K562 (cell line): Measurements from ENCODE around the gene TMEM242. TPM values are rescaled to one million over a fixed set of nuclear protein-coding genes. Genes with fewer than 3 reads are reported as not detected.
A peak's percentile ranks its signal among the peaks of the same experiment; 100 is the strongest.

ENCODE experiments used
- ATAC-seq: fragments of 200-7000 bp; cut with Tn5 transposase; 3 replicates; pipeline ENCODE4 v1.9.1; 2020; ENCODE audit warnings: moderate library complexity
- BruUV-seq: library from RNA; stranded (reverse); fragments of 400-500 nt; replicated peaks from 2 replicates; lab custom pipeline; 2021; lab: Mats Ljungman, UMichigan
- CTCF ChIA-PET: fragments of 300-600 bp; formaldehyde crosslinking; extraction: SDS; loops from one replicate; lab custom pipeline; 2021; ENCODE audit warnings: low intra/inter-chr PET ratio; lab: Yijun Ruan, JAX
- POLR2A ChIA-PET: fragments of 300-600, 350-650 bp; sonication (Branson Sonifier 250); formaldehyde crosslinking; extraction: SDS; loops from one replicate; lab custom pipeline; 2021; ENCODE audit warnings: antibody characterized with exemption, inconsistent platforms; lab: Yijun Ruan, JAX
- DNase-seq, 4 experiments: peaks; one replicate each; pipeline versions ENCODE4 v3.0.0 to v3.0.0-alpha.2; 2011 to 2018; ENCODE audit warnings: low spot score in 3 of 4, mixed read lengths in 3 of 4; ENCODE audit errors: extremely low read depth in 1 of 4
- FAIRE-seq: peaks from 2 replicates; lab custom pipeline; 2011; peaks lifted over from hg19 to GRCh38; lab: Jason Lieb, UNC
- H2AFZ ChIP-seq: 2 replicates; pipeline ENCODE4 v1.6.0; 2011; ENCODE audit warnings: low read depth, low read length, control low read depth, inconsistent platforms
- H3K27ac ChIP-seq: fragments of 200-600 bp; 3 replicates; pipeline ENCODE4 v1.8.0; 2011; ENCODE audit warnings: low read depth, mild to moderate bottlenecking, control low read depth, inconsistent platforms, low read length, moderate library complexity, mixed read lengths; ENCODE audit errors: extremely low read depth
- H3K27me3 ChIP-seq, 2 experiments: fragments of 300-600 bp in 1 of 2; 2 replicates in 1 of 2; 3 replicates in 1 of 2; pipeline versions ENCODE4 v1.6.0 to v1.8.0; 2011; ENCODE audit warnings: inconsistent platforms in 2 of 2, low read length in 2 of 2, mild to moderate bottlenecking in 1 of 2, mixed read lengths in 1 of 2, moderate library complexity in 1 of 2; ENCODE audit not compliant: control insufficient read depth in 2 of 2, insufficient read depth in 2 of 2
- H3K36me3 ChIP-seq: fragments of 300-600 bp; 3 replicates; pipeline ENCODE4 v1.8.0; 2011; ENCODE audit warnings: mild to moderate bottlenecking, low read length, inconsistent platforms; ENCODE audit not compliant: control insufficient read depth, insufficient read depth
- H3K4me1 ChIP-seq, 2 experiments: fragments of 200-600 bp in 1 of 2; replicated peaks in 1 of 2; 2 replicates in 1 of 2; 3 replicates in 1 of 2; pipeline versions ENCODE4 v1.5.1 to v1.8.0; 2011; ENCODE audit warnings: inconsistent platforms in 2 of 2, low read length in 2 of 2, mild to moderate bottlenecking in 1 of 2, mixed read lengths in 1 of 2, moderate library complexity in 1 of 2; ENCODE audit not compliant: control insufficient read depth in 2 of 2, insufficient read depth in 2 of 2
- H3K4me2 ChIP-seq: 2 replicates; pipeline ENCODE4 v1.6.1; 2011; ENCODE audit warnings: low read length, control low read depth, inconsistent platforms, mixed read lengths; ENCODE audit not compliant: insufficient read depth
- H3K4me3 ChIP-seq: fragments of 200-600 bp; sonication (generic), shearing (Covaris generic); 2 replicates; pipeline ENCODE4 v1.5.1; 2016; ENCODE audit warnings: control low read depth, inconsistent platforms
- H3K79me2 ChIP-seq: fragments of 200-600 bp; 3 replicates; pipeline ENCODE4 v1.8.0; 2011; ENCODE audit warnings: low read length, inconsistent platforms; ENCODE audit not compliant: control insufficient read depth, insufficient read depth
- H3K9ac ChIP-seq, 2 experiments: 2 replicates each; pipeline versions ENCODE4 v1.6.0 to v1.6.1; 2011; ENCODE audit warnings: low read depth in 2 of 2, low read length in 2 of 2, control low read depth in 1 of 2, inconsistent platforms in 1 of 2, mild to moderate bottlenecking in 1 of 2, mixed read lengths in 1 of 2; ENCODE audit not compliant: insufficient read depth in 1 of 2
- H3K9me1 ChIP-seq: one replicate; pipeline ENCODE4 v1.6.0; 2011; ENCODE audit warnings: inconsistent platforms, mild to moderate bottlenecking, low read length, moderate library complexity; ENCODE audit not compliant: control insufficient read depth, insufficient read depth
- H3K9me3 ChIP-seq: replicated peaks from 2 replicates; pipeline ENCODE4 v1.5.1; 2011; ENCODE audit warnings: low read depth, low read length, inconsistent platforms; ENCODE audit not compliant: control insufficient read depth, insufficient read depth
- H4K20me1 ChIP-seq: replicated peaks from 2 replicates; pipeline ENCODE4 v1.6.1; 2011; ENCODE audit warnings: low read length, inconsistent platforms, mixed read lengths; ENCODE audit not compliant: control insufficient read depth, insufficient read depth
- FOXP1 ChIP-seq: sonication (generic); formaldehyde crosslinking; IDR thresholded peaks from 2 replicates; pipeline ENCODE4 v1.8.0; 2022; ENCODE audit warnings: mild to moderate bottlenecking, missing genetic modification reagents
- NFXL1 ChIP-seq: fragments of 450-650 bp; formaldehyde crosslinking; IDR thresholded peaks from 2 replicates; pipeline ENCODE4 v1.4.0; 2021; ENCODE audit warnings: mild to moderate bottlenecking
- NR4A1 ChIP-seq, 2 experiments: fragments of 250-450 bp in 1 of 2; fragments of 450-650 bp in 1 of 2; sonication (Bioruptor Pico) in 1 of 2; IDR thresholded peaks; 2 replicates each; pipeline versions ENCODE4 v1.4.0 to v1.6.1; 2016 to 2020; ENCODE audit warnings: mild to moderate bottlenecking in 2 of 2, missing compliant biosample characterization in 1 of 2, missing genetic modification characterization in 1 of 2, moderate library complexity in 1 of 2
- OTX1 ChIP-seq: fragments of 450-650 bp; formaldehyde crosslinking; IDR thresholded peaks from 2 replicates; pipeline ENCODE4 v1.4.0; 2022; ENCODE audit warnings: mild to moderate bottlenecking
- STAT5A ChIP-seq: IDR thresholded peaks from 2 replicates; pipeline ENCODE4 v1.6.1; 2012; ENCODE audit warnings: low read length, inconsistent platforms, borderline replicate concordance
- TSC22D4 ChIP-seq: fragments of 450-650 bp; IDR thresholded peaks from 2 replicates; pipeline ENCODE4 v1.6.1; 2016; ENCODE audit warnings: missing genetic modification characterization, missing biosample characterization, control low read depth
- ZC3H8 ChIP-seq: fragments of 450-650 bp; IDR thresholded peaks from 2 replicates; pipeline ENCODE4 v1.6.1; 2017
- ZFP1 ChIP-seq: fragments of 450-650 bp; formaldehyde crosslinking; IDR thresholded peaks from 2 replicates; pipeline ENCODE4 v1.4.0; 2020; ENCODE audit warnings: mild to moderate bottlenecking, mixed read lengths
- ZNF354B ChIP-seq: fragments of 250-450 bp; sonication (Bioruptor Pico); IDR thresholded peaks from 2 replicates; pipeline ENCODE4 v1.4.0; 2020
- ZNF589 ChIP-seq: fragments of 200-800 bp; sonication (Bioruptor generic); IDR thresholded peaks from 2 replicates; pipeline ENCODE4 v1.6.1; 2016; ENCODE audit warnings: low read depth, missing genetic modification characterization, missing compliant biosample characterization
- WGBS: fragments of 100-300 bp; shearing (Covaris generic); methylation state at CpG from one replicate; pipeline ENCODE4 v1.1.6; 2016; ENCODE audit warnings: low coverage, mixed read lengths; ENCODE audit not compliant: insufficient coverage; ENCODE audit errors: missing lambda C conversion rate; 5-methylcytosine and 5-hydroxymethylcytosine counted together
- in situ Hi-C: fragments of 300-500 bp; cut with MboI; formaldehyde crosslinking; loops from 4 replicates; pipeline ENCODE4 v1.15.0; 2018; ENCODE audit warnings: inconsistent platforms, mixed read lengths
- intact Hi-C: fragments of 100-400 bp; cut with micrococcal nuclease; formaldehyde crosslinking; loops from 2 replicates; pipeline ENCODE4 v1.14.2; 2022
- polyA plus RNA-seq, 8 experiments: library from polyadenylated mRNA; depleted of rRNA in 4 of 8; stranded (reverse) in 5 of 8; unstranded in 3 of 8; fragments of >200 nt; fragmentation: Nextera tagmentation in 2 of 8; fragmentation: Illumina TruSeq in 1 of 8; extraction: Ambion mirVana in 2 of 8; extraction: Trizol in 1 of 8; gene quantifications; 2 replicates each; pipeline versions ENCODE4 v1.2.1 to v1.2.3, GENCODE V29; 2011 to 2014; ENCODE audit warnings: inconsistent platforms in 1 of 8, missing spikeins in 1 of 8
- total RNA-seq, 7 experiments: library from RNA; depleted of rRNA in 6 of 7; stranded (reverse); fragments of >200 nt in 6 of 7; fragmentation: Illumina TruSeq in 2 of 7; extraction: Trizol in 2 of 7; gene quantifications; 2 replicates each; pipeline versions ENCODE4 v1.2.1 to v1.2.3, GENCODE V29; 2011 to 2021; ENCODE audit warnings: low replicate concordance in 1 of 7
- TF ChIP-seq, protein P1 (sequence below): fragments of 450-650 bp; IDR thresholded peaks from 2 replicates; pipeline ENCODE4 v1.6.1; 2016; ENCODE audit warnings: borderline replicate concordance
- TF ChIP-seq, protein P2 (sequence below), 3 experiments: IDR thresholded peaks in 2 of 3; conservative IDR thresholded peaks in 1 of 3; 2 replicates each; pipeline ENCODE4 v1.5.1; 2011 to 2012; ENCODE audit warnings: low read length in 3 of 3, mild to moderate bottlenecking in 3 of 3, control low read depth in 2 of 3, improper control_type of control experiment in 1 of 3, inconsistent platforms in 1 of 3, low read depth in 1 of 3, mixed read lengths in 1 of 3, moderate library complexity in 1 of 3; ENCODE audit not compliant: insufficient read depth in 2 of 3
- TF ChIP-seq, protein P3 (sequence below): IDR thresholded peaks from 2 replicates; pipeline ENCODE4 v1.6.1; 2014; ENCODE audit warnings: antibody characterized with exemption
- TF ChIP-seq, protein P4 (sequence below): fragments of 250-450 bp; sonication (Bioruptor Pico); IDR thresholded peaks from 2 replicates; pipeline ENCODE4 v1.9.0; 2021; ENCODE audit warnings: mild to moderate bottlenecking
- TF ChIP-seq, protein P5 (sequence below): fragments of 450-650 bp; IDR thresholded peaks from 2 replicates; pipeline ENCODE4 v1.6.1; 2016; ENCODE audit warnings: missing biosample characterization, missing genetic modification characterization

The TMEM242 gene
- total and polyA plus RNA-seq, 9 of the 15 experiments (the other 6 are each of a cell fraction or from before 2014, with no cell fraction given): 9.5 to 35.3 (median 16.5) TPM

DNA sequence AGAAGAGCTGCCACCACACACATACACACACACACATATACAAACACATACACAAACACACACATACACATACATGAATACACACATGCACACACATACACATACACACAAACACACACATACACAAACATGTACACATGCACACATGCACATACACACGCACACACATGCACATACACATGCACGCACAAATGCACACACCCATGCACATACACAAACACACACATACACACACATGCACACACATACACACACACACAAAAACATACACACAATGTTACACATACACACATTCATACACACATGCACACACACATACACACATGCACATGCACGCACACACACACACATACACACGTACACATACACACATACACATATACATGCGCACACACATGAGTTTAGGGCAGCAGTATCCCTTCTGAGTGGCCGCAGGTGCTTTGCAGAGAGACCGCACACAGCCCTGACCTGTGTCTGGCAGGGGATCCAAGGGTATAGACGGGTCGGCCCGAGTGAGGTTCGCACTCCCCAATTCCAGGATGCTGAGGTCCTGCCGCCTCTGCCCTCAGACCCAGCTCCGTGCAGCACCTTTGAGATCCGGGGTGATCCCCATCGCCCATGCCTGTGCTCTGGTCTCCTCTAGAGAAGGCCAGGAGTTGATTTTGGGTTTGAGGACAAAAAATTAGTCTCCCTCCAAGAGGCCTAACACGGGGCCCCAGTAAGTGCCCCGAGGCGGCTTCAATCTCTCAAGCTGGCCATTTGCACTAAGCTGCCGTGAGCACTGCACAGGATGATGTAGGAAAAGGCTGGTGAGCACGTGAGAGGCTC is 56.8 kb downstream of the TMEM242 start:
- Histone ChIP-seq H4K20me1 (no peaks in the 10 kb centered on the region), H3K4me2 (no peak overlapping the region), H2AFZ (no peak overlapping the region), H3K27ac (no peak overlapping the region), H3K4me3 (no peak overlapping the region), H3K27me3 (peaks cover 48 to 71% of the 10 kb centered on the region in 2 experiments), H3K9me1 (no peaks in the 10 kb centered on the region), H3K9ac (no peak overlapping the region), H3K79me2 (no peaks in the 10 kb centered on the region), H3K9me3 (0 out of 2 replicates have a peak, but pooled peaks cover 3% of the 10 kb centered on the region), H3K36me3 (no peaks in the 10 kb centered on the region), H3K4me1 (peaks cover 0 to 18% of the 10 kb centered on the region in 2 experiments; a peak in 1 of 5 replicates)
- ChIA-PET POLR2A (interaction anchor here (0.6 to 1.6 kb wide), 8 partner anchors 8 to 54 kb away, joined by 3 to 6 read pairs (median 4); no protein-coding TSS in a partner anchor), CTCF (no interaction called here)
- in situ Hi-C loops (no loop called here), intact Hi-C loops (no loop called here)
- FAIRE-seq (peak; percentile 80), DNase-seq (no peak), ATAC-seq (peak; percentile 19)
- BruUV-seq: no TSS peak
- 12% methylated on average over 20 of the region's 20 CpGs for WGBS
- TF ChIP-seq, protein P1, sequence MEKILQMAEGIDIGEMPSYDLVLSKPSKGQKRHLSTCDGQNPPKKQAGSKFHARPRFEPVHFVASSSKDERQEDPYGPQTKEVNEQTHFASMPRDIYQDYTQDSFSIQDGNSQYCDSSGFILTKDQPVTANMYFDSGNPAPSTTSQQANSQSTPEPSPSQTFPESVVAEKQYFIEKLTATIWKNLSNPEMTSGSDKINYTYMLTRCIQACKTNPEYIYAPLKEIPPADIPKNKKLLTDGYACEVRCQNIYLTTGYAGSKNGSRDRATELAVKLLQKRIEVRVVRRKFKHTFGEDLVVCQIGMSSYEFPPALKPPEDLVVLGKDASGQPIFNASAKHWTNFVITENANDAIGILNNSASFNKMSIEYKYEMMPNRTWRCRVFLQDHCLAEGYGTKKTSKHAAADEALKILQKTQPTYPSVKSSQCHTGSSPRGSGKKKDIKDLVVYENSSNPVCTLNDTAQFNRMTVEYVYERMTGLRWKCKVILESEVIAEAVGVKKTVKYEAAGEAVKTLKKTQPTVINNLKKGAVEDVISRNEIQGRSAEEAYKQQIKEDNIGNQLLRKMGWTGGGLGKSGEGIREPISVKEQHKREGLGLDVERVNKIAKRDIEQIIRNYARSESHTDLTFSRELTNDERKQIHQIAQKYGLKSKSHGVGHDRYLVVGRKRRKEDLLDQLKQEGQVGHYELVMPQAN: 0 out of 2 replicates have a peak, but pooled peaks have one; percentile 46
- TF ChIP-seq ZNF354B (CRISPR knock-in tag): no peak
- TF ChIP-seq, protein P2, sequence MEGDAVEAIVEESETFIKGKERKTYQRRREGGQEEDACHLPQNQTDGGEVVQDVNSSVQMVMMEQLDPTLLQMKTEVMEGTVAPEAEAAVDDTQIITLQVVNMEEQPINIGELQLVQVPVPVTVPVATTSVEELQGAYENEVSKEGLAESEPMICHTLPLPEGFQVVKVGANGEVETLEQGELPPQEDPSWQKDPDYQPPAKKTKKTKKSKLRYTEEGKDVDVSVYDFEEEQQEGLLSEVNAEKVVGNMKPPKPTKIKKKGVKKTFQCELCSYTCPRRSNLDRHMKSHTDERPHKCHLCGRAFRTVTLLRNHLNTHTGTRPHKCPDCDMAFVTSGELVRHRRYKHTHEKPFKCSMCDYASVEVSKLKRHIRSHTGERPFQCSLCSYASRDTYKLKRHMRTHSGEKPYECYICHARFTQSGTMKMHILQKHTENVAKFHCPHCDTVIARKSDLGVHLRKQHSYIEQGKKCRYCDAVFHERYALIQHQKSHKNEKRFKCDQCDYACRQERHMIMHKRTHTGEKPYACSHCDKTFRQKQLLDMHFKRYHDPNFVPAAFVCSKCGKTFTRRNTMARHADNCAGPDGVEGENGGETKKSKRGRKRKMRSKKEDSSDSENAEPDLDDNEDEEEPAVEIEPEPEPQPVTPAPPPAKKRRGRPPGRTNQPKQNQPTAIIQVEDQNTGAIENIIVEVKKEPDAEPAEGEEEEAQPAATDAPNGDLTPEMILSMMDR (IDR thresholded peaks at IDR 0.05 in 2 of 3, conservative IDR thresholded peaks at IDR 0.05 in 1 of 3; ENCODE audit: insufficient read depth in 2 of 3, low read depth in 1 of 3, low read length in 3 of 3): no peak
- no peak for TF ChIP-seq ZNF589
- TF ChIP-seq NFXL1 (CRISPR knock-in tag): no peak
- no peak for TF ChIP-seq NR4A1 (CRISPR knock-in tag; IDR thresholded peaks at IDR 0.05)
- no peak for TF ChIP-seq NR4A1 (tag; IDR thresholded peaks at IDR 0.05)
- no peak for TF ChIP-seq FOXP1 (CRISPR knock-in tag)
- TF ChIP-seq, protein P3, sequence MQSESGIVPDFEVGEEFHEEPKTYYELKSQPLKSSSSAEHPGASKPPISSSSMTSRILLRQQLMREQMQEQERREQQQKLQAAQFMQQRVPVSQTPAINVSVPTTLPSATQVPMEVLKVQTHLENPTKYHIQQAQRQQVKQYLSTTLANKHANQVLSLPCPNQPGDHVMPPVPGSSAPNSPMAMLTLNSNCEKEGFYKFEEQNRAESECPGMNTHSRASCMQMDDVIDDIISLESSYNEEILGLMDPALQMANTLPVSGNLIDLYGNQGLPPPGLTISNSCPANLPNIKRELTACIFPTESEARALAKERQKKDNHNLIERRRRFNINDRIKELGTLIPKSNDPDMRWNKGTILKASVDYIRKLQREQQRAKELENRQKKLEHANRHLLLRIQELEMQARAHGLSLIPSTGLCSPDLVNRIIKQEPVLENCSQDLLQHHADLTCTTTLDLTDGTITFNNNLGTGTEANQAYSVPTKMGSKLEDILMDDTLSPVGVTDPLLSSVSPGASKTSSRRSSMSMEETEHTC: no peak
- TF ChIP-seq TSC22D4 (tag): peak; percentile 78; the same call in 1 of the 2 replicates
- TF ChIP-seq, protein P4, sequence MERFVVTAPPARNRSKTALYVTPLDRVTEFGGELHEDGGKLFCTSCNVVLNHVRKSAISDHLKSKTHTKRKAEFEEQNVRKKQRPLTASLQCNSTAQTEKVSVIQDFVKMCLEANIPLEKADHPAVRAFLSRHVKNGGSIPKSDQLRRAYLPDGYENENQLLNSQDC (CRISPR knock-in tag): no peak
- TF ChIP-seq, protein P5, sequence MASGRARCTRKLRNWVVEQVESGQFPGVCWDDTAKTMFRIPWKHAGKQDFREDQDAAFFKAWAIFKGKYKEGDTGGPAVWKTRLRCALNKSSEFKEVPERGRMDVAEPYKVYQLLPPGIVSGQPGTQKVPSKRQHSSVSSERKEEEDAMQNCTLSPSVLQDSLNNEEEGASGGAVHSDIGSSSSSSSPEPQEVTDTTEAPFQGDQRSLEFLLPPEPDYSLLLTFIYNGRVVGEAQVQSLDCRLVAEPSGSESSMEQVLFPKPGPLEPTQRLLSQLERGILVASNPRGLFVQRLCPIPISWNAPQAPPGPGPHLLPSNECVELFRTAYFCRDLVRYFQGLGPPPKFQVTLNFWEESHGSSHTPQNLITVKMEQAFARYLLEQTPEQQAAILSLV (tag): peak; percentile 32; the same call in 1 of the 2 replicates
- TF ChIP-seq ZFP1: no peak
- no peak for TF ChIP-seq STAT5A
- 0 out of 2 replicates have a peak, but pooled peaks have one; percentile 65 for TF ChIP-seq OTX1 (CRISPR knock-in tag)
- no peak for TF ChIP-seq ZC3H8
